HEK293 (cell line): Measurements from ENCODE around the gene OR2T8.

Experiments
- CTCF ChIA-PET: fragments of 350-600 bp; formaldehyde crosslinking; extraction: SDS; loops from one replicate; lab custom pipeline; 2021; ENCODE audit warnings: antibody characterized with exemption; lab: Yijun Ruan, JAX
- POLR2A ChIA-PET: fragments of 300-600 bp; formaldehyde crosslinking; extraction: SDS; loops from one replicate; lab custom pipeline; 2020; ENCODE audit warnings: antibody characterized with exemption, inconsistent platforms; lab: Yijun Ruan, JAX
- H3K27ac ChIP-seq: fragments of 200-500 bp; sonication (Bioruptor generic); 2 replicates; pipeline ENCODE4 v1.5.1; 2014; ENCODE audit warnings: low read depth, low read length, control low read depth, inconsistent platforms; ENCODE audit errors: extremely low read depth
- H3K36me3 ChIP-seq, 2 experiments: fragments of 200-500 bp in 1 of 2; sonication (Bioruptor generic) in 1 of 2; 1 replicate in 1 of 2; 2 replicates in 1 of 2; pipeline ENCODE4 v1.5.1; 2014 to 2017; ENCODE audit warnings: inconsistent platforms in 2 of 2, low read length in 2 of 2; ENCODE audit not compliant: control insufficient read depth in 2 of 2, insufficient read depth in 1 of 2
- H3K4me1 ChIP-seq: fragments of 200-500 bp; sonication (Bioruptor generic); 2 replicates; pipeline ENCODE4 v1.5.1; 2014; ENCODE audit warnings: mild to moderate bottlenecking, low read length, inconsistent platforms; ENCODE audit not compliant: control insufficient read depth, insufficient read depth
- H3K4me3 ChIP-seq: 2 replicates; pipeline ENCODE4 v1.5.1; 2011; ENCODE audit warnings: low read depth, mild to moderate bottlenecking, control low read depth, low read length, moderate library complexity
- H3K9me3 ChIP-seq: fragments of 200-500 bp; sonication (Bioruptor generic); 2 replicates; pipeline ENCODE4 v1.5.1; 2014; ENCODE audit warnings: low read depth, low read length, inconsistent platforms; ENCODE audit not compliant: control insufficient read depth, insufficient read depth
- EGR2 ChIP-seq: fragments of 450-650 bp; formaldehyde crosslinking; IDR thresholded peaks from 2 replicates; pipeline ENCODE4 v1.5.1; 2016; ENCODE audit warnings: low read depth, missing biosample characterization, missing genetic modification characterization
- GLI2 ChIP-seq: fragments of 450-650 bp; formaldehyde crosslinking; IDR thresholded peaks from 2 replicates; pipeline ENCODE4; 2017; ENCODE audit warnings: missing biosample characterization, missing genetic modification characterization, low read depth, borderline replicate concordance
- HOXC10 ChIP-seq: sonication (generic); formaldehyde crosslinking; IDR thresholded peaks from 2 replicates; pipeline ENCODE4 v1.8.1; 2023; ENCODE audit warnings: mild to moderate bottlenecking, missing genetic modification reagents
- KLF7 ChIP-seq: fragments of 450-650 bp; formaldehyde crosslinking; IDR thresholded peaks from 2 replicates; pipeline ENCODE4 v1.5.1; 2016; ENCODE audit warnings: missing biosample characterization, missing genetic modification characterization, borderline replicate concordance
- OVOL3 ChIP-seq: fragments of 450-650 bp; formaldehyde crosslinking; IDR thresholded peaks from 2 replicates; pipeline ENCODE4 v1.5.1; 2016; ENCODE audit warnings: missing biosample characterization, missing genetic modification characterization
- PATZ1 ChIP-seq: fragments of 450-650 bp; formaldehyde crosslinking; IDR thresholded peaks from 2 replicates; pipeline ENCODE4 v1.5.1; 2016; ENCODE audit warnings: missing biosample characterization, missing genetic modification characterization
- REPIN1 ChIP-seq: fragments of 450-650 bp; formaldehyde crosslinking; IDR thresholded peaks from 2 replicates; pipeline ENCODE4 v1.5.1; 2017; ENCODE audit warnings: missing biosample characterization, missing genetic modification characterization, low read depth
- ZBTB26 ChIP-seq: fragments of 450-650 bp; formaldehyde crosslinking; optimal IDR thresholded peaks from 2 replicates; pipeline ENCODE3; 2016; ENCODE audit warnings: missing biosample characterization, mild to moderate bottlenecking, missing genetic modification characterization
- ZBTB44 ChIP-seq: fragments of 450-650 bp; IDR thresholded peaks from 2 replicates; pipeline ENCODE4 v1.5.1; 2018; ENCODE audit warnings: missing biosample characterization, mild to moderate bottlenecking, missing genetic modification characterization
- ZBTB48 ChIP-seq: fragments of 450-650 bp; formaldehyde crosslinking; IDR thresholded peaks from 2 replicates; pipeline ENCODE4 v1.5.1; 2016; ENCODE audit warnings: missing biosample characterization, missing genetic modification characterization
- ZBTB8A ChIP-seq: fragments of 450-650 bp; formaldehyde crosslinking; IDR thresholded peaks from 2 replicates; pipeline ENCODE4 v1.5.1; 2016; ENCODE audit warnings: missing biosample characterization, missing genetic modification characterization
- ZFHX2 ChIP-seq: fragments of 450-650 bp; formaldehyde crosslinking; conservative IDR thresholded peaks from 2 replicates; pipeline ENCODE4 v1.5.1; 2016; ENCODE audit warnings: missing biosample characterization, missing genetic modification characterization
- ZFP41 ChIP-seq: fragments of 450-650 bp; formaldehyde crosslinking; IDR thresholded peaks from 2 replicates; pipeline ENCODE4 v1.5.1; 2016; ENCODE audit warnings: missing biosample characterization, missing genetic modification characterization, borderline replicate concordance
- ZNF132 ChIP-seq: fragments of 450-650 bp; formaldehyde crosslinking; IDR thresholded peaks from 2 replicates; pipeline ENCODE4 v1.5.1; 2017; ENCODE audit warnings: missing biosample characterization, missing genetic modification characterization, borderline replicate concordance
- ZNF140 ChIP-seq: fragments of 450-650 bp; formaldehyde crosslinking; IDR thresholded peaks from 2 replicates; pipeline ENCODE4 v1.5.1; 2016; ENCODE audit warnings: missing biosample characterization, missing genetic modification characterization
- ZNF202 ChIP-seq: fragments of 450-650 bp; formaldehyde crosslinking; IDR thresholded peaks from 2 replicates; pipeline ENCODE4 v1.5.1; 2016; ENCODE audit warnings: missing biosample characterization, missing genetic modification characterization, borderline replicate concordance
- ZNF23 ChIP-seq: fragments of 450-650 bp; formaldehyde crosslinking; IDR thresholded peaks from 2 replicates; pipeline ENCODE4 v1.5.1; 2016; ENCODE audit warnings: missing biosample characterization, missing genetic modification characterization, borderline replicate concordance
- ZNF704 ChIP-seq: fragments of 450-650 bp; formaldehyde crosslinking; IDR thresholded peaks from 2 replicates; pipeline ENCODE4 v1.5.1; 2016; ENCODE audit warnings: missing biosample characterization, missing genetic modification characterization
- ZNF707 ChIP-seq: fragments of 450-650 bp; formaldehyde crosslinking; IDR thresholded peaks from 2 replicates; pipeline ENCODE4 v1.5.1; 2016; ENCODE audit warnings: missing biosample characterization, missing genetic modification characterization
- ZSCAN23 ChIP-seq: fragments of 450-650 bp; formaldehyde crosslinking; IDR thresholded peaks from 2 replicates; pipeline ENCODE4 v1.5.1; 2016; ENCODE audit warnings: missing biosample characterization, missing genetic modification characterization

The OR2T8 gene

GRCh38 chr1:247914941-247915662 is 5.0 kb upstream of the OR2T8 start:
- Histone ChIP-seq H3K9me3 (no peaks in the 10 kb centered on the region), H3K4me3 (no peak overlapping the region), H3K27ac (no peak overlapping the region), H3K36me3 (no peaks in the 10 kb centered on the region), H3K4me1 (no peaks in the 10 kb centered on the region)
- no peak for TF ChIP-seq ZBTB44 (tag by site-specific recombination)
- no peak for TF ChIP-seq EGR2 (tag by site-specific recombination)
- TF ChIP-seq ZNF707, result no peak
- TF ChIP-seq OVOL3 (tag by site-specific recombination), result no peak
- no peak for TF ChIP-seq REPIN1
- no peak for TF ChIP-seq GLI2 (tag by site-specific recombination)
- TF ChIP-seq KLF7, result no peak
- TF ChIP-seq ZNF140, result no peak
- no peak for TF ChIP-seq ZNF23
- ChIA-PET POLR2A (no interaction called here), CTCF (no interaction called here)

GRCh38 chr1:247923941-247924340 is 3.9 kb downstream of the OR2T8 start:
- Histone ChIP-seq H3K4me1 (no peaks in the 10 kb centered on the region), H3K9me3 (no peaks in the 10 kb centered on the region), H3K36me3 (no peaks in the 10 kb centered on the region), H3K4me3 (no peak overlapping the region), H3K27ac (no peak overlapping the region)
- TF ChIP-seq KLF7 (no peak), ZFP41 (tag by site-specific recombination) (no peak), ZFHX2 (tag by site-specific recombination) (no peak), ZBTB48 (tag by site-specific recombination) (no peak), ZBTB26 (tag by site-specific recombination) (no peak), HOXC10 (CRISPR knock-in tag) (no peak), PATZ1 (no peak)
- ChIA-PET CTCF (no interaction called here), POLR2A (no interaction called here)

GRCh38 chr1:247924868-247925267 is 4.8 kb downstream of the OR2T8 start, which contains the start of gene OR2AJ1:
TSS of gene OR2AJ1 (plus strand) at chr1:247924889. CDS start at chr1:247933769, 8,880 bp downstream.
- ChIA-PET POLR2A (no interaction called here), CTCF (no interaction called here)
- H3K4me3 ChIP-seq, result no peak within 1 kb of the TSS
- H3K36me3 ChIP-seq, result no peaks in the 10 kb centered on the region
- TF ChIP-seq ZSCAN23 (tag by site-specific recombination) (no peak), ZBTB26 (tag by site-specific recombination) (no peak), ZNF704 (tag by site-specific recombination) (no peak), ZBTB8A (no peak), ZNF202 (tag by site-specific recombination) (no peak), ZNF132 (tag by site-specific recombination) (no peak)
- H3K27ac ChIP-seq, result no peak within 1 kb of the TSS
- no peaks in the 10 kb centered on the region for H3K4me1 ChIP-seq
- no peaks in the 10 kb centered on the region for H3K9me3 ChIP-seq
